DOHH2 (cell line): ENCODE measurements around the gene GATA5.

Experiments
- CTCF ChIP-seq: fragments of 200-600 bp; sonication (generic); IDR thresholded peaks from one replicate; pipeline ENCODE4 v1.5.1; 2014; ENCODE audit warnings: antibody characterized with exemption, mild to moderate bottlenecking, low read depth, low read length; ENCODE audit not compliant: poor library complexity, severe bottlenecking
- EZH2phosphoT487 ChIP-seq: fragments of 200-600 bp; sonication (generic); IDR thresholded peaks from 2 replicates; pipeline ENCODE4 v1.6.1; 2017; ENCODE audit warnings: borderline replicate concordance, mild to moderate bottlenecking, antibody characterized with exemption, low read length, moderate library complexity, mixed read lengths

DNA sequence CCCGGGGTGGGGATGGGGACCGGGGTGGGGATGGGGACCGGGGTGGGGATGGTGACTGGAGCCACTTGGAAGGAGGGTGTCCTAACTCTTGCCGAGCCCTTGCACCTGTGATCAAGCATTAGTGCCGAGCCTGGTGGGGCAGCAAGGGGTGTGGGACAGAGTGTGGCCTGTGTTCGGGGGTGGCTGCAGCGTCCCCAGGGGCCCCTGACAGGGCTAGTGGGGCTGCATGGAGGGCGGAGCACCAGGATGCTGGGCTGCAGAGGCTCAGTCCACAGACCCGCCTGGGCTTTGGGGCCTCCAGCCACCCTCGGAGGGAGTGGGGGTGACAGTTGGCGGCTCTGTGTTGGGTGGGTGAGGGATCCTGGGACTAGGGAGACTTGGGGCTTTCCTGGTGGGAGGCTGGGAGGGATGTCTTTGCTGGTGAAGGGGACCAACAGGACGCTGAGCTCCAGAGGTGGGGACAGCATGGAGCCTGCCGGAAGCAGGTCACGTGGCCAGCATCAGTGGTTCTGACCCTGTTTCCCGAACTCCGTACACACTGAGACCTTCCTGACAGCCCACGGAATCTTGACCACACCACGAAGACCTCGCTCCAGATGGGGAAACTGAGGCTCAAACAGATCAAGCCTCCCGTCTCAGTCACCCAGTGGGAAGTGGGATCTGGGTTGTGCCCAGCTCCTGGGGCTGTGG lies 53.0 kb downstream of the GATA5 start:
- no peak for TF ChIP-seq CTCF
- TF ChIP-seq EZH2phosphoT487, result no peak
